CD4-positive, CD25-positive, alpha-beta regulatory T cell (primary cell): ENCODE measurements around the gene ZNF775. TPM values are rescaled to one million over a fixed set of nuclear protein-coding genes. Genes with fewer than 3 reads are reported as not detected.

Source experiments
- ATAC-seq, 2 donors: fragments of 150-1000 bp; cut with Tn5 transposase; one replicate each; pipeline ENCODE4 v1.10.0; 2021; ENCODE audit warnings: low read depth in 2 of 2, moderate number of reproducible peaks in 2 of 2, moderate library complexity in 1 of 2
- DNase-seq, 3 donors: peaks; one replicate each; pipeline versions ENCODE4 v3.0.0 to v3.0.0-alpha.2; 2012 to 2022; ENCODE audit warnings: mixed read lengths in 1 of 3
- H3K27ac ChIP-seq: one replicate; pipeline ENCODE4 v1.7.0; 2013; ENCODE audit warnings: mild to moderate bottlenecking, low read length; ENCODE audit not compliant: insufficient read depth, poor library complexity, severe bottlenecking
- H3K27me3 ChIP-seq: one replicate; pipeline ENCODE4 v1.7.0; 2013; ENCODE audit warnings: low read length; ENCODE audit not compliant: control insufficient read depth, insufficient read depth
- H3K36me3 ChIP-seq: one replicate; pipeline ENCODE4 v1.7.0; 2013; ENCODE audit warnings: mild to moderate bottlenecking, low read length, moderate library complexity; ENCODE audit not compliant: control insufficient read depth, insufficient read depth
- H3K4me1 ChIP-seq: 2 replicates; pipeline ENCODE4 v1.7.0; 2013; ENCODE audit warnings: mild to moderate bottlenecking, low read length; ENCODE audit not compliant: insufficient read depth, control insufficient read depth, poor library complexity, severe bottlenecking
- H3K4me3 ChIP-seq: one replicate; pipeline ENCODE4 v1.7.0; 2013; ENCODE audit warnings: low read depth, mild to moderate bottlenecking, low read length, moderate library complexity
- H3K9me3 ChIP-seq, 2 experiments: 1 replicate in 1 of 2; 2 replicates in 1 of 2; pipeline ENCODE4 v1.7.0; 2013; ENCODE audit warnings: low read length in 2 of 2, mild to moderate bottlenecking in 1 of 2, moderate library complexity in 1 of 2; ENCODE audit not compliant: control insufficient read depth in 2 of 2
- H3K27ac Mint-ChIP-seq, 3 donors: one replicate each; pipeline ENCODE4 v1.8.0; 2020 to 2022; ENCODE audit warnings: mild to moderate bottlenecking in 3 of 3, mixed read lengths in 3 of 3, moderate library complexity in 2 of 3
- H3K27me3 Mint-ChIP-seq: one replicate; pipeline ENCODE4 v1.8.0; 2022; ENCODE audit warnings: mild to moderate bottlenecking, mixed read lengths
- H3K36me3 Mint-ChIP-seq: one replicate; pipeline ENCODE4 v1.8.0; 2020; ENCODE audit warnings: mixed read lengths
- H3K4me1 Mint-ChIP-seq, 4 donors: one replicate each; pipeline ENCODE4 v1.8.0; 2020 to 2022; ENCODE audit warnings: mixed read lengths in 4 of 4, mild to moderate bottlenecking in 1 of 4
- H3K4me3 Mint-ChIP-seq, 4 donors: one replicate each; pipeline ENCODE4 v1.8.0; 2020 to 2022; ENCODE audit warnings: mild to moderate bottlenecking in 4 of 4, mixed read lengths in 4 of 4, moderate library complexity in 3 of 4
- H3K9me3 Mint-ChIP-seq, 7 donors: one replicate each; pipeline ENCODE4 v1.8.0; 2020 to 2022; ENCODE audit warnings: mixed read lengths in 7 of 7, mild to moderate bottlenecking in 3 of 7, moderate library complexity in 2 of 7
- polyA plus RNA-seq, 4 donors: library from polyadenylated mRNA; unstranded; fragments of 300-500 nt; fragmentation: Illumina TruSeq; gene quantifications; one replicate each; pipeline ENCODE4 v1.2.3, GENCODE V29; 2021
- total RNA-seq: library from RNA; stranded (reverse); gene quantifications from one replicate; pipeline ENCODE4 v1.2.3, GENCODE V29; 2022

Gene ZNF775
- total and polyA plus RNA-seq, 5 donors from 2014 or later = 2.2 to 7.6 (median 2.9) TPM

GRCh38 chr7:150410680-150411346 is 31.7 kb downstream of the ZNF775 start:
- peaks cover 20% of the 10 kb centered on the region for H3K36me3 ChIP-seq
- H3K27ac ChIP-seq = peak overlapping the region; percentile 7
- peaks cover 23% of the 10 kb centered on the region for H3K36me3 Mint-ChIP-seq
- H3K27me3 Mint-ChIP-seq = peaks cover 6% of the 10 kb centered on the region
- H3K9me3 ChIP-seq = no peaks in the 10 kb centered on the region
- H3K4me3 ChIP-seq = no peak overlapping the region
- peak overlapping the region in 2 of 3 donors; percentile 53 to 65 for H3K27ac Mint-ChIP-seq
- ATAC-seq (no peak), DNase-seq (no peak)
- H3K4me1 ChIP-seq = peaks cover 15% of the 10 kb centered on the region
- peak overlapping the region in 1 of 4 donors; percentile 58 for H3K4me3 Mint-ChIP-seq
- peaks cover 0 to 28% (median 16%) of the 10 kb centered on the region in 4 donors for H3K4me1 Mint-ChIP-seq
- peaks cover 0 to 2% (median 0%) of the 10 kb centered on the region in 7 donors for H3K9me3 Mint-ChIP-seq
- no peaks in the 10 kb centered on the region for H3K27me3 ChIP-seq

- Mint-ChIP-seq H3K27me3 (no peaks in the 10 kb centered on the region), H3K4me1 (peaks cover 0 to 20% (median 12%) of the 10 kb centered on the region in 4 donors), H3K4me3 (no peak overlapping the region), H3K27ac (peak overlapping the region; percentile 42 to 79 (median 65)), H3K9me3 (peaks cover 0 to 2% (median 0%) of the 10 kb centered on the region in 7 donors), H3K36me3 (peaks cover 23% of the 10 kb centered on the region)
- DNase-seq = no peak
- H3K4me3 ChIP-seq = no peak overlapping the region
- no peak overlapping the region for H3K27ac ChIP-seq
- peaks cover 20% of the 10 kb centered on the region for H3K36me3 ChIP-seq
- H3K4me1 ChIP-seq = peaks cover 7% of the 10 kb centered on the region
- no peaks in the 10 kb centered on the region for H3K9me3 ChIP-seq
- H3K27me3 ChIP-seq = no peaks in the 10 kb centered on the region
- ATAC-seq = no peak
These were observed 32.5 kb downstream of the ZNF775 start for GRCh38 chr7:150411606-150412005.

- H3K27ac ChIP-seq = no peak overlapping the region
- H3K36me3 ChIP-seq = peaks cover 20% of the 10 kb centered on the region
- no peak for DNase-seq
- Mint-ChIP-seq H3K9me3 (peaks cover 0 to 2% (median 0%) of the 10 kb centered on the region in 7 donors), H3K27me3 (no peaks in the 10 kb centered on the region), H3K4me1 (peaks cover 0 to 17% (median 9%) of the 10 kb centered on the region in 4 donors), H3K4me3 (no peak overlapping the region), H3K27ac (peak overlapping the region in 2 of 3 donors; percentile 65 to 79), H3K36me3 (peaks cover 22% of the 10 kb centered on the region)
- no peaks in the 10 kb centered on the region for H3K9me3 ChIP-seq
- no peak overlapping the region for H3K4me3 ChIP-seq
- ATAC-seq = no peak
- no peaks in the 10 kb centered on the region for H3K27me3 ChIP-seq
- H3K4me1 ChIP-seq = peaks cover 3% of the 10 kb centered on the region
These were observed 32.9 kb downstream of the ZNF775 start for GRCh38 chr7:150412016-150412415.

GRCh38 chr7:150412518-150413488 is 33.7 kb downstream of the ZNF775 start:
- DNase-seq (no peak), ATAC-seq (no peak)
- Mint-ChIP-seq H3K9me3 (peaks cover 0 to 2% (median 0%) of the 10 kb centered on the region in 7 donors), H3K27me3 (no peaks in the 10 kb centered on the region), H3K4me1 (peaks cover 0 to 14% (median 7%) of the 10 kb centered on the region in 4 donors), H3K36me3 (peaks cover 20% of the 10 kb centered on the region), H3K4me3 (no peak overlapping the region), H3K27ac (peak overlapping the region in 1 of 3 donors; percentile 68)
- Histone ChIP-seq H3K27ac (no peak overlapping the region), H3K9me3 (no peaks in the 10 kb centered on the region), H3K4me1 (no peaks in the 10 kb centered on the region), H3K36me3 (peaks cover 20% of the 10 kb centered on the region), H3K27me3 (no peaks in the 10 kb centered on the region), H3K4me3 (no peak overlapping the region)

GRCh38 chr7:150413640-150414081 is 34.5 kb downstream of the ZNF775 start:
- Mint-ChIP-seq H3K27me3 (no peaks in the 10 kb centered on the region), H3K4me1 (peaks cover 0 to 10% (median 5%) of the 10 kb centered on the region in 4 donors), H3K36me3 (peaks cover 17% of the 10 kb centered on the region), H3K27ac (no peak overlapping the region), H3K9me3 (peaks cover 0 to 2% (median 0%) of the 10 kb centered on the region in 7 donors), H3K4me3 (no peak overlapping the region)
- ATAC-seq = no peak
- no peaks in the 10 kb centered on the region for H3K4me1 ChIP-seq
- DNase-seq = no peak
- no peaks in the 10 kb centered on the region for H3K27me3 ChIP-seq
- H3K36me3 ChIP-seq = peaks cover 19% of the 10 kb centered on the region
- H3K27ac ChIP-seq = no peak overlapping the region
- no peaks in the 10 kb centered on the region for H3K9me3 ChIP-seq
- H3K4me3 ChIP-seq = no peak overlapping the region

- H3K36me3 ChIP-seq = peaks cover 4% of the 10 kb centered on the region
- H3K27ac Mint-ChIP-seq = peak overlapping the region in 1 of 3 donors; percentile 26
- H3K4me1 Mint-ChIP-seq = peaks cover 0 to 6% (median 0%) of the 10 kb centered on the region in 4 donors
- no peak overlapping the region for H3K4me3 ChIP-seq
- peaks cover 12% of the 10 kb centered on the region for H3K36me3 Mint-ChIP-seq
- no peak for DNase-seq
- no peak overlapping the region for H3K27ac ChIP-seq
- H3K9me3 ChIP-seq = no peaks in the 10 kb centered on the region
- peak overlapping the region in 1 of 4 donors; percentile 19 for H3K4me3 Mint-ChIP-seq
- ATAC-seq = no peak
- no peaks in the 10 kb centered on the region for H3K4me1 ChIP-seq
- no peaks in the 10 kb centered on the region for H3K27me3 Mint-ChIP-seq
- H3K9me3 Mint-ChIP-seq = peaks cover 0 to 2% (median 0%) of the 10 kb centered on the region in 7 donors
- no peaks in the 10 kb centered on the region for H3K27me3 ChIP-seq
These were observed 36.3 kb downstream of the ZNF775 start for GRCh38 chr7:150415161-150416153.

- H3K4me3 Mint-ChIP-seq = no peak overlapping the region
- H3K27ac Mint-ChIP-seq = peak overlapping the region in 1 of 3 donors; percentile 29
- Histone ChIP-seq H3K9me3 (no peaks in the 10 kb centered on the region), H3K27ac (no peak overlapping the region), H3K4me3 (no peak overlapping the region), H3K4me1 (peaks cover 7% of the 10 kb centered on the region), H3K36me3 (no peaks in the 10 kb centered on the region), H3K27me3 (no peaks in the 10 kb centered on the region)
- H3K4me1 Mint-ChIP-seq = peaks cover 4 to 11% (median 7%) of the 10 kb centered on the region in 4 donors
- H3K36me3 Mint-ChIP-seq = no peaks in the 10 kb centered on the region
- no peak for DNase-seq
- H3K27me3 Mint-ChIP-seq = peaks cover 6% of the 10 kb centered on the region
- no peak for ATAC-seq
- H3K9me3 Mint-ChIP-seq = peaks cover 0 to 2% (median 0%) of the 10 kb centered on the region in 7 donors
These were observed 38.1 kb downstream of the ZNF775 start for GRCh38 chr7:150417239-150417638.
